MM.1S (cell line): Measurements from ENCODE around the gene CNTF.

Experiments
- DNase-seq: peaks from one replicate; pipeline ENCODE4 v3.0.0-alpha.2; 2015
- H2AFZ ChIP-seq: fragments of 300-600 bp; sonication (generic); 2 replicates; pipeline ENCODE4 v1.6.0; 2016; ENCODE audit warnings: antibody characterized with exemption, low read length
- H3F3A ChIP-seq: fragments of 300-600 bp; sonication (generic); 2 replicates; pipeline ENCODE4 v1.6.1; 2016; ENCODE audit warnings: mild to moderate bottlenecking, antibody characterized with exemption, low read length, moderate library complexity, mixed read lengths; ENCODE audit not compliant: insufficient read depth
- H3K27ac ChIP-seq: fragments of 300-600 bp; sonication (generic); 2 replicates; pipeline ENCODE4 v1.5.1; 2016; ENCODE audit warnings: mild to moderate bottlenecking, low read length
- H3K27me3 ChIP-seq: fragments of 300-600 bp; sonication (generic); replicated peaks from 2 replicates; pipeline ENCODE4 v1.6.0; 2016; ENCODE audit warnings: low read length; ENCODE audit not compliant: insufficient read depth
- H3K36me3 ChIP-seq: fragments of 300-600 bp; sonication (generic); replicated peaks from 2 replicates; pipeline ENCODE4 v1.6.1; 2016; ENCODE audit warnings: mild to moderate bottlenecking, low read length, mixed read lengths; ENCODE audit not compliant: insufficient read depth
- H3K4me1 ChIP-seq: fragments of 300-600 bp; sonication (generic); 2 replicates; pipeline ENCODE4 v1.6.1; 2016; ENCODE audit warnings: low read length, mixed read lengths
- H3K4me2 ChIP-seq: fragments of 300-600 bp; sonication (generic); 2 replicates; pipeline ENCODE4 v1.6.0; 2016; ENCODE audit warnings: low read depth, low read length
- H3K4me3 ChIP-seq: fragments of 300-600 bp; sonication (generic); 2 replicates; pipeline ENCODE4 v1.5.1; 2016; ENCODE audit warnings: low read length, mixed read lengths
- H3K79me2 ChIP-seq: fragments of 300-600 bp; sonication (generic); 2 replicates; pipeline ENCODE4 v1.6.1; 2016; ENCODE audit warnings: mixed run types, low read length, mixed read lengths
- H3K9ac ChIP-seq: fragments of 300-600 bp; sonication (generic); 2 replicates; pipeline ENCODE4 v1.6.1; 2016; ENCODE audit warnings: low read length, mixed read lengths
- H3K9me2 ChIP-seq: fragments of 300-600 bp; sonication (generic); replicated peaks from 2 replicates; pipeline ENCODE4 v1.6.1; 2016; ENCODE audit warnings: mild to moderate bottlenecking, low read length, mixed read lengths; ENCODE audit not compliant: insufficient read depth
- H3K9me3 ChIP-seq: fragments of 300-600 bp; sonication (generic); replicated peaks from 2 replicates; pipeline ENCODE4 v1.6.1; 2016; ENCODE audit warnings: mild to moderate bottlenecking, low read length, mixed read lengths; ENCODE audit not compliant: insufficient read depth
- H4K20me1 ChIP-seq: fragments of 300-600 bp; sonication (generic); 2 replicates; pipeline ENCODE4 v1.6.1; 2016; ENCODE audit warnings: mild to moderate bottlenecking, low read length, moderate library complexity, mixed read lengths; ENCODE audit not compliant: insufficient read depth
- EZH2 ChIP-seq: fragments of 300-600 bp; sonication (generic); optimal IDR thresholded peaks from 2 replicates; pipeline ENCODE3; 2017; ENCODE audit warnings: low read depth, mild to moderate bottlenecking, antibody characterized with exemption, low read length, mixed read lengths
- EZH2phosphoT487 ChIP-seq: fragments of 300-600 bp; sonication (generic); IDR thresholded peaks from 2 replicates; pipeline ENCODE4 v1.6.1; 2018; ENCODE audit warnings: antibody characterized with exemption, low read length
- TF ChIP-seq, protein P1 (sequence below): fragments of 300-600 bp; sonication (generic); IDR thresholded peaks from 2 replicates; pipeline ENCODE4 v1.5.1; 2016; ENCODE audit warnings: antibody characterized with exemption, low read length, mixed read lengths

CNTF gene

GRCh38 chr11:58575377-58576020 is 47.0 kb upstream of the CNTF start, which contains the start of gene LPXN:
TSS of gene LPXN (minus strand) at chr11:58575856. CDS start at chr11:58575772, 84 bp downstream.
- Histone ChIP-seq H3F3A (peaks cover 62% of the 10 kb centered on the region), H3K36me3 (no peaks in the 10 kb centered on the region; the same call in 1 of the 2 replicates), H3K4me3 (peak within 1 kb of the TSS; percentile 91), H3K79me2 (peaks cover 77% of the 10 kb centered on the region), H4K20me1 (0 out of 2 replicates have a peak, but pooled peaks cover 2% of the 10 kb centered on the region), H3K4me1 (peaks cover 13% of the 10 kb centered on the region), H2AFZ (no peak within 1 kb of the TSS; the same call in 1 of the 2 replicates), H3K27me3 (no peaks in the 10 kb centered on the region), H3K9me2 (no peaks in the 10 kb centered on the region), H3K27ac (peak within 1 kb of the TSS; percentile 97), H3K9ac (peak within 1 kb of the TSS; percentile 99), H3K4me2 (peak within 1 kb of the TSS; percentile 86), H3K9me3 (no peaks in the 10 kb centered on the region)
- TF ChIP-seq, protein P1, sequence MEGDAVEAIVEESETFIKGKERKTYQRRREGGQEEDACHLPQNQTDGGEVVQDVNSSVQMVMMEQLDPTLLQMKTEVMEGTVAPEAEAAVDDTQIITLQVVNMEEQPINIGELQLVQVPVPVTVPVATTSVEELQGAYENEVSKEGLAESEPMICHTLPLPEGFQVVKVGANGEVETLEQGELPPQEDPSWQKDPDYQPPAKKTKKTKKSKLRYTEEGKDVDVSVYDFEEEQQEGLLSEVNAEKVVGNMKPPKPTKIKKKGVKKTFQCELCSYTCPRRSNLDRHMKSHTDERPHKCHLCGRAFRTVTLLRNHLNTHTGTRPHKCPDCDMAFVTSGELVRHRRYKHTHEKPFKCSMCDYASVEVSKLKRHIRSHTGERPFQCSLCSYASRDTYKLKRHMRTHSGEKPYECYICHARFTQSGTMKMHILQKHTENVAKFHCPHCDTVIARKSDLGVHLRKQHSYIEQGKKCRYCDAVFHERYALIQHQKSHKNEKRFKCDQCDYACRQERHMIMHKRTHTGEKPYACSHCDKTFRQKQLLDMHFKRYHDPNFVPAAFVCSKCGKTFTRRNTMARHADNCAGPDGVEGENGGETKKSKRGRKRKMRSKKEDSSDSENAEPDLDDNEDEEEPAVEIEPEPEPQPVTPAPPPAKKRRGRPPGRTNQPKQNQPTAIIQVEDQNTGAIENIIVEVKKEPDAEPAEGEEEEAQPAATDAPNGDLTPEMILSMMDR, result peak; percentile 46
- TF ChIP-seq EZH2, result no peak
- DNase-seq, result peak; percentile 78

DNA sequence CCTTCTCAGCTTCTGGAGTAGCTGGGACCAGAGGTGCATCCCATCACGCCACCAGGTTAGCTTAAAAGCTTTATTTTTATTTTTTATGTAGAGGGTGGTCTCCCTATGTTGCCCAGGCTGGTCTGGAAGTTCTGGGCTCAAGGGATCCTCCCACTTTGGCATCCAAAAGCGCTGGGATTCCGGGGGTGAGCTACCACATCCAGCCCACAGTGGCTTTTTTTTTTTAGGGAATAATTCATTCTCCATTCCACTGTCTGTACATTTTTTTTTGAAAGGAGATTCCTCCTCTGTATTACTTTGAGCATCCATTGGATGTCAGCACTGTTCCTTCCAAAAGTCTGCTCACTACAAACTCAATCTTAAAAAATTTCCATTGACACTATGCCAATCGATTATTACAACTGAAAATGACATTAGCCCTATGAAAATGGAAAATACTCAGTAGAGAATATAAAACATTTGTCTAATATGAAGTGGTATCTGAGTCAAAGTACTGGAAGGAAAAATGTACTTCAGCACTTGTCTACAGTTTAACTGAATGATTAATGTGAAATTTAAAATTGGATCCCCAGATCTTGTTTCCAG is 45.5 kb upstream of the CNTF start:
- peak overlapping the region; percentile 86 for H3K4me2 ChIP-seq
- H3F3A ChIP-seq, result peaks cover 58% of the 10 kb centered on the region
- 0 out of 2 replicates have a peak, but pooled peaks cover 4% of the 10 kb centered on the region for H4K20me1 ChIP-seq
- H3K4me1 ChIP-seq, result peaks cover 17% of the 10 kb centered on the region
- TF ChIP-seq, protein P1, result peak; percentile 46
- no peak for TF ChIP-seq EZH2phosphoT487
- peak overlapping the region; percentile 97 for H3K27ac ChIP-seq
- no peaks in the 10 kb centered on the region for H3K27me3 ChIP-seq
- H3K9me3 ChIP-seq, result no peaks in the 10 kb centered on the region
- peaks cover 77% of the 10 kb centered on the region for H3K79me2 ChIP-seq
- H3K4me3 ChIP-seq, result peak overlapping the region; percentile 91
- peak overlapping the region; percentile 99 for H3K9ac ChIP-seq
- peaks cover 4% of the 10 kb centered on the region; the same call in 1 of the 2 replicates for H3K36me3 ChIP-seq
- H2AFZ ChIP-seq, result no peak overlapping the region
- H3K9me2 ChIP-seq, result no peaks in the 10 kb centered on the region
- peak; percentile 37 for DNase-seq

GRCh38 chr11:58577555-58578135 is 44.8 kb upstream of the CNTF start:
- Histone ChIP-seq H3K36me3 (peaks cover 4% of the 10 kb centered on the region; the same call in 1 of the 2 replicates), H3K4me3 (peak overlapping the region; percentile 91), H4K20me1 (0 out of 2 replicates have a peak, but pooled peaks cover 5% of the 10 kb centered on the region), H3F3A (peaks cover 58% of the 10 kb centered on the region), H3K9me3 (no peaks in the 10 kb centered on the region), H3K4me2 (peak overlapping the region; percentile 86), H3K9ac (peak overlapping the region; percentile 99), H2AFZ (peak overlapping the region; percentile 21; the same call in 1 of the 2 replicates), H3K27me3 (no peaks in the 10 kb centered on the region), H3K27ac (peak overlapping the region; percentile 97), H3K79me2 (peaks cover 77% of the 10 kb centered on the region), H3K9me2 (no peaks in the 10 kb centered on the region), H3K4me1 (peaks cover 19% of the 10 kb centered on the region)
- DNase-seq, result peak; percentile 95
- TF ChIP-seq EZH2, result no peak
- TF ChIP-seq, protein P1, result no peak
- no peak for TF ChIP-seq EZH2phosphoT487
